Activated T-cell treated with anti-CD3 and anti-CD28 coated beads, Interleukin-2, amount 50 U/mL, for 72 hours (primary cell): Measurements from ENCODE around the gene PAM. TPM values are rescaled to one million over a fixed set of nuclear protein-coding genes. Genes with fewer than 3 reads are reported as not detected.

ENCODE experiments used
- ATAC-seq, 2 donors: fragments of 150-1000 bp; cut with Tn5 transposase; replicated peaks in 1 of 2; 2 replicates each; pipeline ENCODE4 v1.10.0; 2021; ENCODE audit warnings: moderate library complexity in 2 of 2, mild to moderate bottlenecking in 1 of 2
- DNase-seq, 2 donors: peaks; one replicate each; pipeline ENCODE4 v3.0.0; 2021 to 2022; ENCODE audit warnings: mixed read lengths in 1 of 2
- H3K27ac Mint-ChIP-seq: one replicate; pipeline ENCODE4 v1.8.0; 2022; ENCODE audit warnings: mild to moderate bottlenecking, moderate library complexity, mixed read lengths
- H3K27me3 Mint-ChIP-seq: one replicate; pipeline ENCODE4 v1.8.0; 2022; ENCODE audit warnings: low read depth, mixed read lengths
- H3K36me3 Mint-ChIP-seq, 2 donors: one replicate each; pipeline ENCODE4 v1.8.0; 2022; ENCODE audit warnings: mixed read lengths in 2 of 2, mild to moderate bottlenecking in 1 of 2; ENCODE audit not compliant: insufficient read depth in 2 of 2
- H3K4me1 Mint-ChIP-seq: one replicate; pipeline ENCODE4 v1.8.0; 2022; ENCODE audit warnings: low read depth, mixed read lengths
- H3K4me3 Mint-ChIP-seq, 2 donors: one replicate each; pipeline ENCODE4 v1.8.0; 2022; ENCODE audit warnings: mild to moderate bottlenecking in 2 of 2, mixed read lengths in 2 of 2, moderate library complexity in 2 of 2
- H3K9me3 Mint-ChIP-seq, 2 donors: one replicate each; pipeline ENCODE4 v1.8.0; 2022; ENCODE audit warnings: mixed read lengths in 2 of 2
- total RNA-seq, 2 donors: library from RNA; stranded (reverse); gene quantifications; one replicate each; pipeline ENCODE4 v1.2.3, GENCODE V29; 2022

Gene PAM
- total RNA-seq, 2 donors from 2014 or later, result 41.7 to 56.6 TPM

DNA sequence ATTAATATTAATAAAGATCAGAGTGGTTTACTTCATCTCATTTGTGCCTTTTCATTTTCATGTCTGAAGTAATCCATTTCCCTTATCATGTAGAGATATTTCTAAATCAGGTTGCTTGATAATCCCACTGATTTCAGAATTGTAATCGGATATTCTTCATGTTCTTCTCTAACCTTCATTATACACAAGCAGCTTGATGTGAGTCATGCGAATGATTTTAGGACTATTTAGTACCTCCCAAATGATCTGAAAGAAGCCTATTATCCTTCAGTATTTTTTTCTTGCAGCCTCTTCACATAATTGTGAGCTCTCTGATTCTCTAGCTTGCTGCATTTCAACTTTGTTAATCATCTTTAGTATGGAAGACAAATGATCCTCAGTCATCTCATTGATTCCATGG, 182.8 kb downstream of the PAM start:
- no peak for DNase-seq
- Mint-ChIP-seq H3K36me3 (peaks cover 0 to 4% of the 10 kb centered on the region in 2 donors), H3K4me3 (no peak overlapping the region), H3K4me1 (no peaks in the 10 kb centered on the region), H3K9me3 (no peaks in the 10 kb centered on the region), H3K27ac (no peak overlapping the region), H3K27me3 (no peaks in the 10 kb centered on the region)
- no peak for ATAC-seq

DNA sequence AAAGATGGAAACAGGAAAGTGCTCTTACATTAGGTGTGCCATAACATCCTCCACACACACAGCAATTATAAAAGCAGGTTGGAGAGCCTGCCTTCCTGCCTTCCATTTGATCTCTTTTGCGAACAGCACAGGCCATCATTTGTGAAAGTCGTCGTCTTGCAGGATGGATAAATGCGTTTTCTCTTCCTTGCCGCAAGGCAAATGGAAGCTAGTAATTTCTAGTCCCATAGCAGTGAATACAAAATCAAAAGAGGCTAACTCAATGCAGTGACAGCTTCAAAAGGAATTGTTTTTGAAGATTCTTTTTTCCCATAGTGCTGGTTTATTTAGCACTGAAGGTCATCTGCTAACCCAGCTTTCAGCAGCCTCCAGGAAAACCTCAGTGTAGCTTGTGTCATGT, 186.0 kb downstream of the PAM start:
- Mint-ChIP-seq H3K27ac (no peak overlapping the region), H3K36me3 (peaks cover 0 to 1% of the 10 kb centered on the region in 2 donors)

GRCh38 chr5:102946414-102946813, 191.3 kb downstream of the PAM start:
- Mint-ChIP-seq H3K4me3 (no peak overlapping the region), H3K4me1 (no peaks in the 10 kb centered on the region), H3K36me3 (peaks cover 2 to 3% of the 10 kb centered on the region in 2 donors), H3K27me3 (no peaks in the 10 kb centered on the region), H3K9me3 (no peaks in the 10 kb centered on the region), H3K27ac (no peak overlapping the region)
- no peak for ATAC-seq
- no peak for DNase-seq

More for the DNA sequence above, 186.0 kb downstream of the PAM start:
- H3K9me3 Mint-ChIP-seq, result no peaks in the 10 kb centered on the region
- H3K4me1 Mint-ChIP-seq, result no peaks in the 10 kb centered on the region
- DNase-seq (no peak), ATAC-seq (no peak)
- H3K27me3 Mint-ChIP-seq, result no peaks in the 10 kb centered on the region
- no peak overlapping the region for H3K4me3 Mint-ChIP-seq

- no peaks in the 10 kb centered on the region for H3K9me3 Mint-ChIP-seq
- no peak overlapping the region for H3K27ac Mint-ChIP-seq
- H3K27me3 Mint-ChIP-seq, result no peaks in the 10 kb centered on the region
- ATAC-seq, result no peak
- H3K4me3 Mint-ChIP-seq, result no peak overlapping the region
- DNase-seq, result no peak
- H3K36me3 Mint-ChIP-seq, result peaks cover 2 to 3% of the 10 kb centered on the region in 2 donors
- H3K4me1 Mint-ChIP-seq, result no peaks in the 10 kb centered on the region
These were observed 191.9 kb downstream of the PAM start for GRCh38 chr5:102946971-102947370.

DNA sequence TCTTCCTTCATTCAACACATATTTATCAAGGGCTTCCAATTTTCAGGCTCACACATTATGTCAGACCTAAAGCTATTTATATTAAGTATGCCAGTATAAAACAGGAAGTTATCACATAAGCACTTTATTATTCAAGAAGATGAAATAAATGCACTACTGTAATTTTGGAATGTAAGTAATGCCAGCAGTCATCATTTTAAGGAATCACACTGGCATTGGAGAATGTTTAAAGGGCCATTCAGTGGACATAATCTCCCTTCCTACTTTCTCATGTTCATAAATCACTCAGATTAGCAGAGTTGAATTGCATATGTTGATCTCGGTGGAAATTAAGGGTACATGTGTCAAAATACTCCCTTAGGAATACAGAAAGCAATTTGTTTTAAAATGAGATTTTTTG, 200.4 kb downstream of the PAM start:
- H3K4me1 Mint-ChIP-seq, result no peaks in the 10 kb centered on the region
- DNase-seq (no peak), ATAC-seq (no peak)
- H3K9me3 Mint-ChIP-seq, result no peaks in the 10 kb centered on the region
- H3K27me3 Mint-ChIP-seq, result no peaks in the 10 kb centered on the region
- peaks cover 1 to 2% of the 10 kb centered on the region in 2 donors for H3K36me3 Mint-ChIP-seq
- no peak overlapping the region for H3K27ac Mint-ChIP-seq
- no peak overlapping the region for H3K4me3 Mint-ChIP-seq

GRCh38 chr5:102956599-102956998, 201.5 kb downstream of the PAM start:
- no peaks in the 10 kb centered on the region for H3K27me3 Mint-ChIP-seq
- DNase-seq (no peak), ATAC-seq (no peak)
- H3K4me3 Mint-ChIP-seq, result no peak overlapping the region
- H3K4me1 Mint-ChIP-seq, result no peaks in the 10 kb centered on the region
- no peaks in the 10 kb centered on the region for H3K9me3 Mint-ChIP-seq
- no peak overlapping the region for H3K27ac Mint-ChIP-seq
- H3K36me3 Mint-ChIP-seq, result peaks cover 1 to 4% of the 10 kb centered on the region in 2 donors

DNA sequence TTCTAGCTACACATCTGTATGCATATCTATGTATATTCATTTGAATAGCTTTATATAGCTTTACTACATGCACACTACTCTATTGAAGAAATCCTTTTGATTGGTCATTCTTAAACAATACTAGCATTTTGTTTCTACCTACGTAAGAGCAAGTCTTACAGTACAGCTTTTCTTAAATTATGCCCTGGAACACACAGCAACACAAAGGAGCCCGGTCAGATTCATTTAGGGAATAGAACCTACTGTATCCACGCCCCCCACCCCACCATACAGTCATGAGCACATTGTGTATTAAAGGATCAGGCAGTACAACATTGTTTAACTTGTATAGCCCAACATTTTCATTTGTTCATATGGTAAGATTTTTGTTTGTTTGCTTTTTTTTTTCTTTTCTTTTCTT, 202.0 kb downstream of the PAM start:
- no peaks in the 10 kb centered on the region for H3K4me1 Mint-ChIP-seq
- no peaks in the 10 kb centered on the region for H3K9me3 Mint-ChIP-seq
- no peak overlapping the region for H3K4me3 Mint-ChIP-seq
- H3K27me3 Mint-ChIP-seq, result no peaks in the 10 kb centered on the region
- H3K36me3 Mint-ChIP-seq, result peaks cover 1 to 4% of the 10 kb centered on the region in 2 donors
- DNase-seq (no peak), ATAC-seq (no peak)
- no peak overlapping the region for H3K27ac Mint-ChIP-seq

- H3K27ac Mint-ChIP-seq, result peak overlapping the region; percentile 44
- ATAC-seq (no peak), DNase-seq (no peak)
- H3K4me1 Mint-ChIP-seq, result no peaks in the 10 kb centered on the region
- no peak overlapping the region for H3K4me3 Mint-ChIP-seq
- no peaks in the 10 kb centered on the region for H3K9me3 Mint-ChIP-seq
- H3K36me3 Mint-ChIP-seq, result peaks cover 0 to 2% of the 10 kb centered on the region in 2 donors
- H3K27me3 Mint-ChIP-seq, result no peaks in the 10 kb centered on the region
These were observed 203.4 kb downstream of the PAM start for GRCh38 chr5:102958481-102959011.

GRCh38 chr5:102959055-102959454, 203.9 kb downstream of the PAM start:
- Mint-ChIP-seq H3K27ac (peak overlapping the region; percentile 47), H3K27me3 (no peaks in the 10 kb centered on the region), H3K36me3 (peaks cover 0 to 2% of the 10 kb centered on the region in 2 donors), H3K4me1 (no peaks in the 10 kb centered on the region), H3K4me3 (no peak overlapping the region), H3K9me3 (no peaks in the 10 kb centered on the region)
- no peak for DNase-seq
- no peak for ATAC-seq

- H3K9me3 Mint-ChIP-seq, result no peaks in the 10 kb centered on the region
- no peaks in the 10 kb centered on the region for H3K4me1 Mint-ChIP-seq
- H3K36me3 Mint-ChIP-seq, result peaks cover 2% of the 10 kb centered on the region in 2 donors
- no peak overlapping the region for H3K27ac Mint-ChIP-seq
- ATAC-seq (no peak), DNase-seq (no peak)
- no peak overlapping the region for H3K4me3 Mint-ChIP-seq
- no peaks in the 10 kb centered on the region for H3K27me3 Mint-ChIP-seq
These were observed 206.6 kb downstream of the PAM start for GRCh38 chr5:102961671-102962070.

GRCh38 chr5:102965653-102966052, 210.5 kb downstream of the PAM start:
- Mint-ChIP-seq H3K9me3 (no peaks in the 10 kb centered on the region), H3K27me3 (no peaks in the 10 kb centered on the region), H3K4me3 (no peak overlapping the region), H3K27ac (no peak overlapping the region), H3K36me3 (peaks cover 2% of the 10 kb centered on the region in 2 donors), H3K4me1 (no peaks in the 10 kb centered on the region)
- DNase-seq (no peak), ATAC-seq (no peak)

GRCh38 chr5:102969641-102970040, 214.5 kb downstream of the PAM start:
- no peak overlapping the region for H3K4me3 Mint-ChIP-seq
- H3K4me1 Mint-ChIP-seq, result no peaks in the 10 kb centered on the region
- H3K27me3 Mint-ChIP-seq, result no peaks in the 10 kb centered on the region
- no peak overlapping the region for H3K27ac Mint-ChIP-seq
- no peaks in the 10 kb centered on the region for H3K9me3 Mint-ChIP-seq
- ATAC-seq, result no peak
- DNase-seq, result no peak
- H3K36me3 Mint-ChIP-seq, result peaks cover 0 to 4% of the 10 kb centered on the region in 2 donors

GRCh38 chr5:102971676-102972293, 216.7 kb downstream of the PAM start:
- H3K9me3 Mint-ChIP-seq, result no peaks in the 10 kb centered on the region
- H3K4me1 Mint-ChIP-seq, result no peaks in the 10 kb centered on the region
- no peak overlapping the region for H3K27ac Mint-ChIP-seq
- H3K4me3 Mint-ChIP-seq, result no peak overlapping the region
- H3K36me3 Mint-ChIP-seq, result peaks cover 0 to 4% of the 10 kb centered on the region in 2 donors
- ATAC-seq (no peak), DNase-seq (no peak)
- H3K27me3 Mint-ChIP-seq, result no peaks in the 10 kb centered on the region

DNA sequence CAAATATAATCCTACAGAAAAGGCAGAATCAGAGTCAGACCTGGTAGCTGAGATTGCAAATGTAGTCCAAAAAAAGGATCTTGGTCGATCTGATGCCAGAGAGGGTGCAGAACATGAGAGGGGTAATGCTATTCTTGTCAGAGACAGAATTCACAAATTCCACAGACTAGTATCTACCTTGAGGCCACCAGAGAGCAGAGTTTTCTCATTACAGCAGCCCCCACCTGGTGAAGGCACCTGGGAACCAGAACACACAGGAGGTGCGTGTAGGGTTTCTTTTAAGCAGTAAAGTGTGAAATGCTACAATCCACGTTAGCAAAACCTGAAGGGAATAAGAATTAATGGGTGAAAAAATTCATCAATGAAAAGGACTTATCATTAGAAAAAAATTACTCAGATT, 219.1 kb downstream of the PAM start:
- no peak for ATAC-seq
- DNase-seq, result no peak
- Mint-ChIP-seq H3K27me3 (no peaks in the 10 kb centered on the region), H3K9me3 (no peaks in the 10 kb centered on the region), H3K4me1 (no peaks in the 10 kb centered on the region), H3K36me3 (peaks cover 1 to 7% of the 10 kb centered on the region in 2 donors), H3K27ac (no peak overlapping the region), H3K4me3 (no peak overlapping the region)
